ENCODE results near the gene DNAH7. TPM values are rescaled to one million over a fixed set of nuclear protein-coding genes. Genes with fewer than 3 reads are reported as not detected.
"Not testable (repeated sequence)": the region's sequence is repeated elsewhere in the genome, so short reads cannot be mapped to it uniquely, and the experiment has no call there.

Gene DNAH7
- total RNA-seq, 1 donor from 2014 or later, result 0.17 TPM

- DNase-seq, result no peak
These were observed 358.5 kb downstream of the DNAH7 start for GRCh38 chr2:195709901-195710806.

DNA sequence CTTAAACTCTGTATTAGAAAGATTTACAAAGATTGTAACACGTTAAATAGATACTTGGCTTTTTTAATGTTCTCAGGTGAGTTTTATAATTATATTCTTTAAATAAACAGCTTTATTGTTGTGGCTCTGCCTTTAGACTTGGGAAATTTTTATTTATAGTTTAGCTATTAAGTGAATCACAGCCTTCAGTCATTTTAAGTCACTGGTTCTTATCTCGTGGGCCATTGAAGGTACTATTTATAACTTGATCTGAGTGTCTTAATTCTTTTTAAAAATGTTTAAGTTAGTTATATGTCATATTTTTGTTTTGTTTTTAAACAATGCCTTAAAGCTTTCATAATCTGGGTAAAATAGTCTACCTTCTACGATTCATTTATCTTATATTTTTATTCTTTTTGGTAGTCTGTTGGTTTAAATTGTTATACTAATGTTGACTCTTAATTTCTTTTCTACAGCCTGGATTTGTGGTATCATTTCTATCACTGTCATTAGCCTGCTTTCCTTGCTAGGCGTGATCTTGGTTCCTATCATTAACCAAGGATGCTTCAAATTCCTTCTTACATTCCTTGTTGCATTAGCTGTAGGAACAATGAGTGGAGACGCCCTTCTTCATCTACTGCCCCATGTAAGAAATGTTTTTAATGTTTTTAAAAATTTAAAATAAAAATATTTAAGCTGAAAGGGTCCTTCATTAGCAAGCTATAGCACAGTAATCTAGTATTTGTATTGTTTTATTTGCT lies 362.3 kb downstream of the DNAH7 start:
- no peak for DNase-seq

GRCh38 chr2:195700480-195700879 lies 368.2 kb downstream of the DNAH7 start:
- DNase-seq, result no peak

DNA sequence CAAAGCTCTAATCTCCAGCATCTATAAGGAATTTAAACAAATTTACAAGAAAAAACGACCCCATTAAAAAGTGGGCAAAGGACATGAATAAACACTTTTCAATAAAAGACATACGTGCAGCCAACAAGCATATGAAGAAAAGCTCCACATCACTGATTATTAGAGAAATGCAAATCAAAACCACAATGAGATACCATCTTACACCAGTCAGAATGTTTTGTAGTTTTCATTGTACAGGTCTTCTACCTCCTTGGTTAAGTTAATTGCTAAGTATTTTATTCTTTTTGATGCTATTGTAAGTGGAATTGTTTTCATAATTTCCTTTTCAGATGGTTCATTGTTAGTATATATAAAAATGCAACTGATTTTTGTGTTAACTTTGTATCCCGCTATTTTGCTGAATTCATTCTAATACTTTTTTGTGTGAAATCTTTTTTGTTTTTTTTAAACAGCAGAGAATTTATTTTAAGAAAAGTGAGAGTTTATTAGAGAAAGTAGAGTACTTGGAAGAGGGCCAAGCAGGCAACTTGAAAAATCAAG lies 370.9 kb downstream of the DNAH7 start:
- peak; percentile 4 for DNase-seq

GRCh38 chr2:195696012-195696411 lies 372.6 kb downstream of the DNAH7 start:
- DNase-seq, result no peak

GRCh38 chr2:195695002-195695631 lies 373.5 kb downstream of the DNAH7 start:
- no peak for DNase-seq

DNA sequence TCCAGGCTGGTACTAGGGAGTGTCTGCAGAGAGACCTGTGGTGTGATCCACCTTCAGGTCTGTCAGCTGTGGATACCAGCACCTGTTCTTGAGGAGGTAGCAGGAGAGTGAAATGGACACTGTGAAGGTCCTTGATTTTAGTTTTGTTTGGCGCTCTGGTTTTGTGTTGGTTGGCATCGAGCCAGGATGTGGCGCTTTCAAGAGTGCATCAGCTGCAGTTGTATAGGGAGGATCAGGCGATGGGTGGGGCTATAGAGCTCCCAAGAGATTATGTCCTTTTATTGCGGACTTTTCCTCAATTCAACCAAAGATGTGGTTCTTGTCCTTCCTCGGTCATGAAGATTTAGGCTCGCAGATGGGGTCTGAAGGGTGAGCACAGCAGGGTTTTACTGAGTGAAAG lies 374.1 kb downstream of the DNAH7 start:
- no peak for DNase-seq

DNA sequence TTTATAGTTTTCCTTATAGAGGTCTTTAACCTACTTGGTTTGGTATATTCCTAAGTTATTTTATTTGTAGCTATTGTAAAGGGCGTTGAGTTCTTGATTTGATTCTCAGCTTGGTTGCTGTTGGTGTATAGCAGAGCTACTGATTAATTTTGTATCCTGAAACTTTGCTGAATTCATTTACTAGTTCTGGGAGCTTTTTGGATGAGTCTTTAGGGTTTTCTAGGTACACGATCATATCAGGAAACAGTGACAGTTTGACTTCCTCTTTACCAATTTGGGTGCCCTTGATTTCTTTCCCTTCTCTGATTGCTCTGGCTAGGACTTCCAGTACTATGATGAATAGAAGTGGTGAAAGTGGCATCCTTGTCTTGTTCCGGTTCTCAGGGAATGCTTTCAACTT lies 376.1 kb downstream of the DNAH7 start:
- not testable (repeated sequence) for DNase-seq

Other genes with a start within 250 kb of the DNAH7 start
- 12.3 and 19.7 TPM in 2 replicates for gene STK17B, start 102.7 kb upstream of the DNAH7 start, total RNA-seq